ENCODE data around the gene ACSM6.
A peak's percentile ranks its signal among the peaks of the same experiment; 100 is the strongest.
"Not testable (repeated sequence)": the region's sequence is repeated elsewhere in the genome, so short reads cannot be mapped to it uniquely, and the experiment has no call there.

Gene ACSM6, protein sequence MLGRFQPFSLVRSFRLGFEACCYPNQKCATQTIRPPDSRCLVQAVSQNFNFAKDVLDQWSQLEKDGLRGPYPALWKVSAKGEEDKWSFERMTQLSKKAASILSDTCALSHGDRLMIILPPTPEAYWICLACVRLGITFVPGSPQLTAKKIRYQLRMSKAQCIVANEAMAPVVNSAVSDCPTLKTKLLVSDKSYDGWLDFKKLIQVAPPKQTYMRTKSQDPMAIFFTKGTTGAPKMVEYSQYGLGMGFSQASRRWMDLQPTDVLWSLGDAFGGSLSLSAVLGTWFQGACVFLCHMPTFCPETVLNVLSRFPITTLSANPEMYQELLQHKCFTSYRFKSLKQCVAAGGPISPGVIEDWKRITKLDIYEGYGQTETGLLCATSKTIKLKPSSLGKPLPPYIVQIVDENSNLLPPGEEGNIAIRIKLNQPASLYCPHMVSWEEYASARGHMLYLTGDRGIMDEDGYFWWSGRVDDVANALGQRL

DNA sequence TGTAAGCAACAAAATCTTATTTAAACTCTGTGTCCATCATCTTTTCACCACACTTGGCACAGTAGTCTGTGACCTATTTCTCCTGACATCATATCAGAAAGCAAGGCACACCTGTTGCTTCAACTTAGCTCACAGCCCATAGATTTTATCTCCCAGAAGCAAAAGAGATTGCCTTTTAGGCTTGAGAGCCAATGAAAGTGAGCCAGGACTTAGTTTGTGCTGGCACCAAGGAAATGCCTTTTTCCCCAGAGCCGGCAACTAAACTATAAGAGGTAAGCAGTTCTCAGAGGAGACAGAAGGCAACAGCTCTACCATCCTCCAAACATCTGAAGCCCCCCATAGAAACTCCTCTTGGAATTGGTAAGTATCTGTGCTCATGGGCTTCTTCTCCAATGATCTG is at the start of gene ACSM6:
TSS of gene ACSM6 (plus strand) at position 295 of the 400 bp plus-strand sequence. CDS start 248 bp downstream, outside the sequence.
- DNase-seq: no peak

DNA sequence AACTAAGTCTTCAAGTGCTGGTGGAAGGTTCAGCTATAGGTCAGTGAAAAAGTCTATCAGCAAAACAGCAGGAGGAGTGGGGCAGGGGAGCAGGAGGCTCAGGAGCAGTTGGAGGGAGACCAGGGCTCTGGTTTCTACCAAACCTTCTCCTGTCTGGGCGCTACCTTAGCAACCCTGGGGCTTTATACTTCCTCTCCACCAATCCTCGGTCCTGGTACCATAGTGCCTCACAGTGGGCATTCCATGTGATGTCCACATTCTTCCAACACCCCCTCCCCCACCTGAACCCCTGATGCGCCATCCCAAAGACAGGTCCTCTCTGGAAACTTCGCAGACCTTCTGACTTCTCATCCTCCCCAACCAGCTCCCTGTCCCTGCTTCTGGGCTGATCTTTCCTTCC is 25.3 kb upstream of the ACSM6 start:
- no peak for DNase-seq

DNA sequence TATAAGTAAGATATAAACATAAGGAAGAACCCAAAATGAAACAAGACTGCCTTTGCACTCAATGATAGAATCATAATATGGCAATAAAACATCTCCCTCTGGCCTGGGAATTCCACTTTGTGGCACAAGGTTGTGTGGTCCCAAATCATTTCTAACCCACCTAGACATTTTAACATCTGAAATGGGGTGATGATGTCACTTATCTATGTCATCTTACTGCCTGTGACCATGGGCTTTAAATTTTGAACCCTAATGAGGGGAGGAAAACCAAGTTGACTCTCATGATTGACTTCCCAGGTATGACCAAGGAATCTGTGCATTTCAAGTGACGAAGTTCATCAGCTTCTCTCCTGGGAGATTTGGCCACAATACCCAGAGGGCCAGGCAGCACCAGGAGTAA is 24.5 kb upstream of the ACSM6 start:
- no peak for DNase-seq

DNA sequence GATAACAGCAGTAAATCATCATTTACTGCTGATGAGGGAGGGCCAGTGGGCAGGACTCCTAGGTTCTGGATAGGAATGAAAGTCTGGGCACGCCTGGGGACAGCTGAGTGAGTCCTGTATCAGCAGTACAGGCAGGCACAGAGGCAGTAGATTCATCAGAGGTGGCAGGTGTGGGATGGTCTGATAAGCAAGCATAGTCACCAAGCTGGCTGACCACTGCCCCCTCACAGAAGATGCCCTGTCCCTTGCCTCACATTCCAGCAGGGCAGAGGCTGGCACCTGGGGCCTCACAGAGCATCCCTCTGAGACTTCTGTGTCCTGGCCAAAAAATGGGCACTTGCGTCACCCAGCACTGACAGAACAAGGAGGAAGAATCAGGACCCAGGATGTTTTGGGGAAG is 23.2 kb upstream of the ACSM6 start:
- no peak for DNase-seq

DNA sequence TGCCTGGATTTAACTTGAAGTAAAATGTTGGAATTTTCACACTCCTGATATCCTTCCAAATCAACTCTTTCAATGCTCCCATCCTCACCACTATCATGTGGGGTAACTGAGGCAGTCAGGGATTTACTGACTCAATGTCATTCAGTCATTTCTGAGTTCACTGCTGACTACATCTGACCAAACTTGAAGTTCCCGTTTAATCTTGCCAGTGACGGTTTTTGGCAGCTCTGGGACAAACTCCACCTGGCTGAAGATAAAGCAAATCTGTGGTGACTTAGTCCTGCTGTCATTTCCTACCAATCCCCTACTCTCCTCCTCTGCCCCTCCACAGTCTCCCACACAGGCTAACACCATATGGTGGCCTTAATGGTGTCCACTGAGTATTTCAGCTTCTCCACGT is 22.7 kb upstream of the ACSM6 start:
- no peak for DNase-seq

DNA sequence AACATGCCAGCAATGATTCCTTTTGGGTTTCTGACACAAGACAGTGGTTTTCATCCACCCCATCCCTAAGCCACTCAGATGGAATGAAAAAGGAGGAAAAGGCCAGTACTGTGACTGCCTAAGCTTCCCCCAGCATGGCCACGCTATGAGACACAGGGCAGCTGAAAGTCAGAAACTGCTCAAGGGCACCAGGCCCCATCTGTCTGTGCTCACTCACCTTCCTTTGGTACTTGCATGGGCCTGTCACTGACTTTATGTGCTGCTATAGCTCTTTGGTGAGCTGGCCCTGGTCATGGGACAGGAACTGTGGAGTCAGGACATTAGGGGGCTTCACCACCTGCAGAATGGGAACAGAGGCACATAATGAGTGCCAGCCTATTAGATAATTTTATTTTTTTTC is 21.2 kb upstream of the ACSM6 start:
- no peak for DNase-seq

DNA sequence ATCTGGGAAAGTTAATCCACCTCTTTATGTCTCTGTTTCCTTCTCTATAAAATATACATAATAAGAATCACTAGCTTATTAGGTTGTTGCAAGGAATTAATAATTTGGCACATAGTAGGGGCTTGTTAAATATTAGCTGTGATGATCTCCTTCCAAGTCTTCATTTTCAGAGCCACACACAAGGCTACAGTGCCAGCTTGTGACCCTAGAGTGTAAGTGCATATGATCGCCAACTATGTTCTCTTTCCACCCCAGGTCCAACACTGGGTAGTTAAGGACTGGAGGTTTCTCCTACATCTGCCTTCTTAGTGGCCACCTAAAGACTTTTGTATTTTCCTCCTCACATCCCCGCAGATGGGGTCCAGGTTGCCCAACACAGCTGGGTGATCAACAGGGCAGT is 17.9 kb upstream of the ACSM6 start:
- no peak for DNase-seq

DNA sequence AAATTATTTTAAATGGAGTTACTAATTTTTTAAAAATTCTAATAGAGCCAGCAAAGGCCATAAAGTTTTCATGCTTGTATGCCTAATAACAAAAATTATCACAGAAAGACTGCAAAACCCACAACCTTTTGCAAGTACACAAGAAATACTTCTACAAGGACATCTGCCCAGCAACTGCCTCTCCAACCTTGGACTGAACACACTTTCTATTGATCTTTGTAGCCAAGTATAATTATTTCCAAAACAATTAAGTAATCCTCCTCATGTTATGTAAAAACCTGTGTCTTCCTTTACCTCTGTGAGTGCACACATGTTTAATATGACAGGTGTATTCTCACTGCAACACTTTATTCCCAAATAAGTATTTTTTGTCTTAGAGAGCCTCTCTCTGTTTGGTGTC is 16.6 kb upstream of the ACSM6 start:
- DNase-seq: no peak

DNA sequence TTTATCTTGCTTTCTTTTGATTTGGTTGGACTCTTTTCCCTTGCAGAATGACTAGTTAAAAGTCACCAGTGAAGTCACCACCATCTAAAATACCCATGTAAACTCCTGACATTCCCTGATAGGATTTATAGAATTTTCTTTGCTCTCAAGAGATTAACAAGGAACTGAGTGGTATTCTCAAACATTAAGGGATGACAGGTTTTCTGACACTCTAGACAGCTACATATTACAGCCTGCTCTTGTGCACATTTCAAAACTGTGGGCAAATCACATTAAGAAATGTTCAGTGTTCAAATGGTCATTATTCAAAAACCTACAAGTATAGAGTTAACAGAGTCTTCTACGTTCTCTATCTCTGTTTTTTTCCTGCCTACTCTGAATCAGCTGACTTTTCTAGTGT is 15.8 kb upstream of the ACSM6 start:
- DNase-seq: no peak

DNA sequence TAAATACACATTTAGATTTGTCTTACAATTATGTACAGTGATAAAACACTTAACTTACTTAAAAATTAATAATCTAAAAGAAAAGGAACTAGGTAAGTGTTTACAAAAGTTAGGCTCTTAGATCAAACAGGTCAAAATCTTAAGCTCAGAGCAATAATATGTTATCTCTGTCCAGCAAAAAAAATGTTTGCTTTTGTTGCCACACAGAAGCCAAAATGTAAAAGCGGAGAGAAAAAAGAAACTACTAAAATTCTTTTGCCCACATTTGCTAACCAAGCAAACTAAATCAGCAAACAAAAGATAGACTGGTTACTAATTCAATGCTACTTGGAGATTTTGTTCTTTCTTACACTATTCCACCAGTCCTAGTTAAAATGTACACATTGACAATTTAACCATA is 15.2 kb upstream of the ACSM6 start:
- DNase-seq: no peak

DNA sequence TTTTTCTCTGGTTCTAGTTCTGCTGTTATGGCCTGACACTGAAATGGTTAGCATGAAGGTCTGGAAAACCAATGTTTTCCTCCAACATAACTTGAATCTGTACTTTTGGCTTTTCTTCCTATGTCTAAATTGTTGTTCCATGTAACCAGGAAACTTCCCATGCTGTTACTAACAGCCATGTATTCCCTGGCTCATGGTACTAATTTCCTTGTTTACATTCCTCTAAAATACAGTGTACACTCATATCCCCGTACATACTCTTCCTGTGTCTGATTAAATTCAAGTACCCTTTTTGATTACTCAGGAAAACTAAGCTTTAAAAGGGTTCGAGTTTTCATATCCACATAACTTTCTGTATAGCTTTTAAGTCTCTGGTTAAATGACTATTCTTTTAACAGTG is 12.3 kb upstream of the ACSM6 start:
- DNase-seq: no peak

DNA sequence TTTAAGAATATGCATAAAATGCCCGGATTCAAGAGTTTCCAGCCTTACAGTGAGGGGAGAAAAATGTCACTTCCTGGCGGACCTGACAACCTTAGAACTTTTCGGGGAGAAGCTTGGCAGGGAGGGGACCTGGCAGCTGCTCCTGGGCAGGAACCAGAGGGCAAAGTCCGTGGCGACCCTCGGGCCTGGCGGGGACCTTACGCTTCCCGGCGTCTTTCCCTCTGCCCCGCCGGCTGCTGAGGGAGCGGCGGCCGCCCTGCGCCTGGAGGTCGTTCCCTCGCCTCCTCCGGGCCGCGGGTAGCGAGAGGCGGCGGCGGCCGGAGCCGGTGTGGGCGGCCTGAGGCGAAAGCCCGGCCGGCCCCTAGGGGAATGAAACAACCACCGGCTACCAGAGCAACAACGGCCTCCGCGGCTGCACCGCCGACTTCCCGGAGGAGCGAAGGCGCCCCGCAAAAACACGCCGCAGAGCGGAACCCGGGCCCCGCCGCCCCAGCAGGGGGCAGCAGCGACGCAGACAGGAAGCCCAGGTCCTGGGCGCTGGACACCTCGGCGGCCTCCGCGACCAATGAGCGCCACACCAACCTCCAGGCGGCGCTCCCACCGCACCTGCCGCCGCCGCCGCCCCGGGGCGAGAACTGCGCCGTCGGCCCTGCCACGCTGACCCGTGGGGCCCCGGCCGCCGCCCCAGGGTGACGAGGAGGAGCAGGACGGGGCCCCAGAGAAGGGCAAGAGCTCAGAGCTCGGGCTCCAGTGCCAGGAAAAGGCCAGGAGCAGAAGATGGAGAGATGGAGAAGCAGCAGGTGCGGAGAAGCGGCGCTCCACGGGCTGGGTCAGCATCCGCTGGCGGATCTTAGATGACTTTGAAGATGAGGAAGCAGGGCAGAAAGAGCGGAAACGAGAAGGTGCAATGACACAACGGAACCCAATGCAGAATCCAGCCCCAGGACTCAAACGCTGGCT is 10.5 kb upstream of the ACSM6 start:
- DNase-seq: peak; percentile 76

DNA sequence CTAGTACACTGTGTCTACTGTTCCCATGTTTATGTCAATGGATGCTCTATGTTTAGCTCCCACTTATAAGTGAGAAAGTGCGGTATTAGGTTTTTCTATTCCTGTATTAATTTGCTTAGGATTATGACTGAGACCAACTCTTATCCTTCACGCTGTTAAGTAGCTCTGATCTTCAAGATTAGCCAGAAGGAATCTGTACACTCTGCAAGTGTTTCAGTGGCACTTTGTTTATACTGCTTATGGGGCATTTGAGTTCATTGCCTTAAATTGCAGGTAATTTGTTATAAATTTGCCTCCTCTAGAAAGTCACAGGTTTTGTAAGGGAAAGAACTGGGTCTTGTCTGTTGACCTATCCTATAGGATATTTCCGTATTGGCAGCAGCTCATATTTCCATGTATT is 6.4 kb upstream of the ACSM6 start:
- DNase-seq: no peak

DNA sequence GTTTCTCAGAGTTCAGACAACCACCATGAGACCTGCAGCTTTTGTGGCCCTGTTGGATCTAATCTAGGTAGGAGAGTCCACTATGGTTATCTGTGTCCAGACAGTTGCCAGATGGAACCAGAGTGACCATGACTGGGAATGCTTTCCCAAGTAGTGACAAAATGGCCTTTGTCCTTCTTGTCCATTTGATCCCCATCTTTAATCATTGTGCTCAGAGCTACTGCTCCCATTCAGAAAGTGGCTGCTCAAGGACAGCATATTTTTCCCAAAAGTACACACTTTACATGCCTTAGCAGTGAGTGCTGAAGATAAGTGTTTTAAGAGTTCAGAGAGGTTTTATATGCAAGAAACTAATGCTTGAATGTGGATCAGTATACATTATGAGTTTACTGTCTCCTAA is 5.4 kb upstream of the ACSM6 start:
- DNase-seq: no peak

DNA sequence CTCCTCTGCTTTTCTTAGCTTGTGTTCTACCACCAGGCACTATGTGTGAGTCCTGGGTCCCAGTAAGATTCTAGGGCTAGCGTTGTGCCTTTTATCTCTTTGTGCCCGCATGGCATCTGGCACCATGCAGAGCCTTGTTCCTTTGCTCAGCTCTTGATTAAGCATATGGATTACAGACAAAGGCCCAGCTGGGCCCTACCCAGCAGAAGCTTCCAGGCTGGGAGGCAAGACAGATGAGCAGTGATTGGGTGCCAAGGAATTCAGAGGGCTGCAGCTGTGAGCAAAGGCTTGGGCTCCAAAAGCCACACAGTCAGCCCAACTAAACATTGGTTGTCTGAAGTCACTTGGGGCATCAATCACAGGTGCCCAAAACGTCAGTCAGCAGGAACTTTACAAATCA is 2.0 kb downstream of the ACSM6 start:
- DNase-seq: no peak

DNA sequence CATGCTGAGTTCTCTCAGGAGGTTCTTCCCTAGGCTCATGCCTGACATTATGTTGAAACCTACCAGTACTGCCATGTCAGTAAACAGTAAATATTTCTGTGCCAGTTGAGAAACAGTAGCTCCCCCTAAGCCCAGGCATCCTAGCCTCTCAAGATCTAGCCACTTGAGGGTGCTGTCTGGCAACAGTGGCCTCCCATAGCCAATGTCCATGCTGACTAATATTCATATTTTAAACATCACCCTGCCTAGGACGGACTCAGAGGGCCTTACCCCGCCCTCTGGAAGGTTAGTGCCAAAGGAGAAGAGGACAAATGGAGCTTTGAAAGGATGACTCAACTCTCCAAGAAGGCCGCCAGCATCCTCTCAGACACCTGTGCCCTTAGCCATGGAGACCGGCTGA is 7.7 kb downstream of the ACSM6 start:
- no peak for DNase-seq

DNA sequence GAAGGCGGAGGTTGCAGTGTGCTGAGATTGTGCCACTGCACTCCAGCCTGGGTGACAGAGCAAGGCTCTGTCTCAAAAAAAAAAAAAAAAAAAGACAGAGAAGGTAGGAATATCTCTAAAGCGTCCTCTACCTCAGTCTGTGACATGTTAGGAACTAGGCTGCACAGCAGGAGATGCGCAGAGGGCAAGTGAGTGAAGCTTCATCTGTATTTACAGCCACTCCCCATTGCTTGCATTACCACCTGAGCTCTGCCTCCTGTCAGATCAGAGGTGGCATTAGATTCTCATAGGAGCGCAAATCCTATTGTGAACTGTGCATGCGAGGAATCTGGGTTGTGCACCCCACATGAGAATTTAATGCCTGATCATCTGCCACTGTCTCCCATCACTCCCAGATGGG is 8.8 kb downstream of the ACSM6 start:
- DNase-seq: not testable (repeated sequence)

DNA sequence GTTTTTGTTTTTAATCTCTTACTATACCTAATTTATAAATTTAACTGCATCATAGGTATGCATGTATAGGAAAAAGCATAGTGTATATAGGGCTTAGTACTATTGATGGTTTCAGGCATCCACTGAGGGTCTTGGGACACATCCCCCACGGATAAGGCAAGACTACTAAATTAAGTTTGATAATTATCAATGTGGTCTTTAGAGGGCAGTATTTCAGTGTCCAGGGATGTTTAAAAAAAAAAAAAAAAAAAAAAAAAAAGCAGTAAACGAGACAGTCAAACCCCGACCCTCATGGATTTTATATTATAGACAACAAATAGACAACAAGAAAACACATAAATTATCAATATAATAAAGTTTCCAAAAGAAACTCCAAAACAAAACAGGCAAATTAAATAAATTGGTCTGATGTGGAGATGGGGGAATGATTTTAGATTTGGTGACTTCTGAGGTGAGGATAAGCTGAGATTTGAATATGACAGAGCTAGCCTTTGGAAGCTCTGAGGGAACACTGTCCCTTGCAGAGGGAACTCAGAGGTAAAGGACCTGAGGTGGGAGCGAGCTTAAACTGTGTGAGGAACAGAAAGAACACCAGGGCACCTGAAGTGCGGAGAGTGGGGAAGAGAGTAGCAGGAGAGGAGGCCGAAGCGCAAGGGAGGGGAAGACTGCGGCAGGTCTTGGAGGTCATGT is 14.8 kb downstream of the ACSM6 start:
- no peak for DNase-seq

DNA sequence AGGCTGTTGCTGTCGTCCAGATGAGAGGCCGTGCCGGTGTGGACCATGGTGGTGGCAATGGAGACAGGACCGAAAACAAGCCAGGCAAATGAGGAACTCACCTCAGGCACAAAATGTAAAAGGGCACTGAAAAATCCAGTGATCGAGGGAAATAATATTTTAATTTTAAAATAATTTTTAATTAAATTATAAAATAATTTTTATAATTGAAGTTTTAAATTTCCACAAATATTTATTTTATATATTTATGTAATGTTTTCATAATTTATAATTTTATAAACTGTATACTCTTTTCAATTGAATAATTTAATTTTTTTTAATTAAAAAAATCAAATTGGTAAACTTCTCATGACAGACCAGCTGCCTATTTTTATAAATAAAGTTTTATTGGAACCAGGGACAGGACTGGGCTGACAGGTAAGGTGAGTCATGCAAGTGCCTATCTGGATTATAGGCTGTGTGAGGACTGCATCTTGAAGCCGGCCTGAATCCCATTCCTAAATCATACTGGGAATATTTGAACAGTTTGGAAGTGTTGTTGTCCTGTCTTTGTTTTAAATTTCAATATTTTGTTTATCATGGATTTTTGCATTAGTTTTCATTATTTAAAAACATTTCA is 15.6 kb downstream of the ACSM6 start:
- DNase-seq: no peak

DNA sequence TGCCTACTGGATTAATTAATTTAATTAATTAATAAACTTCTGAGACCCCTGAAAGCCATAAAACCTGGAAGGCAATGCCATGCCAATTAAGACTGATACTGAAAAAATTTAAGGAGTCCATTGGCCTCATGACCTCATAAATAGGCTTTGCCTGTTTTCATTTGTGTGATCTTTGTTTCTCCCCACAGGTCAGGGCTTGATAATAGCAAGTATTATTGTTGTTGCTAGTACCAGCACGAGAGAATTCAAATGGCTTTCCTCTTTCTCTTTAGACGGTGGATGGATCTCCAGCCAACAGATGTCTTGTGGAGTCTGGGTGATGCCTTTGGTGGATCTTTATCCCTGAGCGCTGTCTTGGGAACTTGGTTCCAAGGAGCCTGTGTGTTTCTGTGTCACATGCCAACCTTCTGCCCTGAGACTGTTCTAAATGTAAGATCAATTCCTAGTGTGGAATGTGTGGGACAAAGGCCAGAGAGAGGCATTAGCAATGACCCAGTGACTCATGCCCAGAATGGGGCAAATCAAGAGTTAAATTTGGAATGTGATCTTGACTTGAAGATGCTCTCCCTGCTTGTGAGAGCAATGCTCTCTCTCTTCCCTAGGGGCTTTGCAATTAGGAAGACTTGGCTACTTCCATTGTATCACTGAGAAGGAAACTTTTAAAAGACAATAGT is 17.7 kb downstream of the ACSM6 start:
- no peak for DNase-seq

DNA sequence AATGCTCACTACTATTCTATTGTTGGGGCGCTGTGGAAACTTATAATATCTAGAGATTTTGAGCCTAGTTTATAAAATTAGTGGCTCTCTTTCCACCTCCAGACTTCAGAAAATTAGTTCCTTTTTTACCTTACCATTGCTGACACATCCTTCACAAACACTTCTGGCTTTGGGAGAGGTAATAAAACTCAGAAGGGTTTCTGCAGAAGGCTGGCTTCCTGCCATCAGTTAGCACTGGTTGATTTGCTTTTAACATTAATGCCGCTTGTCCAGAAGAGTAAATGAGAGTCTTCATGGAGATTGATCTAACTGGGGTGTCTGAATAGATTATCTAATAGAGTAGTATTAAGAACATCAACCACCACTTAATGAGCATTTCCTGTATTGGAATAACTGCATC is 20.3 kb downstream of the ACSM6 start:
- no peak for DNase-seq

DNA sequence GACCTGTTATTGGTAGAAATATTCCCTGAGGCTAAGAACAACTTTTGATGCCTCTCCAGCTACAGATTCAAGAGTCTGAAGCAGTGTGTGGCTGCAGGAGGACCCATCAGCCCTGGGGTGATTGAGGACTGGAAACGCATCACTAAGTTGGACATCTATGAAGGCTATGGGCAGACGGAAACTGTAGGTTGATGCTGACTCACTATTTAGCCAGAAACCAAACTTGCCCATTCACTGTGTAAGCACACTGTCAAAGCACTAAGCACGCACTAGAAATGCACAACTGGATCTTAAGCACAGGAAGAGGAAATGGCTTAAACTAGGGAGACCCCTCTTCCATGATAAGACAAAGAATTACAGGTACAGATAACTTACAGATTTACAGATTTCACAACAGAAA is 20.8 kb downstream of the ACSM6 start:
- no peak for DNase-seq
